ENCODE results near the gene OR8I2. TPM values are rescaled to one million over a fixed set of nuclear protein-coding genes. Genes with fewer than 3 reads are reported as not detected.
"Not testable (repeated sequence)": the region's sequence is repeated elsewhere in the genome, so short reads cannot be mapped to it uniquely, and the experiment has no call there.

OR8I2 gene
- total and polyA plus RNA-seq, 4 donors, result not detected

GRCh38 chr11:56122073-56122472 lies 29.0 kb downstream of the OR8I2 start, which contains the start of gene OR8H3 (continued):
- TF ChIP-seq, protein P1, sequence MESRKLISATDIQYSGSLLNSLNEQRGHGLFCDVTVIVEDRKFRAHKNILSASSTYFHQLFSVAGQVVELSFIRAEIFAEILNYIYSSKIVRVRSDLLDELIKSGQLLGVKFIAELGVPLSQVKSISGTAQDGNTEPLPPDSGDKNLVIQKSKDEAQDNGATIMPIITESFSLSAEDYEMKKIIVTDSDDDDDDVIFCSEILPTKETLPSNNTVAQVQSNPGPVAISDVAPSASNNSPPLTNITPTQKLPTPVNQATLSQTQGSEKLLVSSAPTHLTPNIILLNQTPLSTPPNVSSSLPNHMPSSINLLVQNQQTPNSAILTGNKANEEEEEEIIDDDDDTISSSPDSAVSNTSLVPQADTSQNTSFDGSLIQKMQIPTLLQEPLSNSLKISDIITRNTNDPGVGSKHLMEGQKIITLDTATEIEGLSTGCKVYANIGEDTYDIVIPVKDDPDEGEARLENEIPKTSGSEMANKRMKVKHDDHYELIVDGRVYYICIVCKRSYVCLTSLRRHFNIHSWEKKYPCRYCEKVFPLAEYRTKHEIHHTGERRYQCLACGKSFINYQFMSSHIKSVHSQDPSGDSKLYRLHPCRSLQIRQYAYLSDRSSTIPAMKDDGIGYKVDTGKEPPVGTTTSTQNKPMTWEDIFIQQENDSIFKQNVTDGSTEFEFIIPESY (IDR thresholded peaks at IDR 0.05), result no peak
- TF ChIP-seq NR2F2 (IDR thresholded peaks at IDR 0.05), result no peak

DNA sequence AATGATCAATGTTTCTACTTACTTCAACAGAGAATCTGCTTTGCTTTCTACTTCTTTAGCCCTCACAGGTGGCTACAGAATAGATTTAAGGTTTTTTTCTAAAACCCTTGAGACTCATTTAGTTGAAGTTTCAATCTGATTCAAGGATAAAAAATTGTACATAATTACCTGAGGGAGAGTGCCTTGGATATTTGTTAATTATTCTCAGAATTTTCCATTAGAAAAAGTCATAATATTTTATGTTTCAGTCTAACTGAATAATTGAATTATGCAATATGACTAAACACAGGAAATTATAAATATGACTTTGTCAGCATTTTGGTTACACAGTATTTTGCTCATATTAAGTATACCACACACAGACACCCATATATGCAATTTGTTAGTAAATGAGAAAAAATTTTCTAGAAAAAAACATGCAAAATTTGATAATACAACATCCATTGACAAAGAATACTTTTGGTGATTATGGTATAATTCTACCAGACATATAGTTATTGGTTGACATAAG lies 47.1 kb downstream of the OR8I2 start, which contains the start of gene OR8J3:
OR8J3 (minus strand) TSS at position 51 of the 511 bp plus-strand sequence. CDS start 2,483 bp downstream, outside the sequence.
- H3K9me3 ChIP-seq (ENCODE audit: control insufficient read depth in 4 of 4, low read length in 3 of 4), result no peaks in the 10 kb centered on the region
- no peaks in the 10 kb centered on the region for H3K36me3 ChIP-seq (ENCODE audit: control insufficient read depth in 4 of 4, insufficient read depth in 3 of 4, low read depth in 1 of 4, low read length in 3 of 4)
- no peak within 1 kb of the TSS for H3K27ac ChIP-seq (ENCODE audit: low read depth in 1 of 2, low read length in 2 of 2)
- no peak within 1 kb of the TSS for H3K9ac ChIP-seq (ENCODE audit: low read depth in 1 of 2, low read length in 2 of 2)
- no peaks in the 10 kb centered on the region for H3K4me1 ChIP-seq (ENCODE audit: control insufficient read depth in 4 of 4, insufficient read depth in 4 of 4, low read length in 3 of 4)
- H3K27me3 ChIP-seq (ENCODE audit: control insufficient read depth in 4 of 4, insufficient read depth in 4 of 4, low read length in 3 of 4), result no peaks in the 10 kb centered on the region
- no peak within 1 kb of the TSS for H3K4me3 ChIP-seq (ENCODE audit: low read depth in 1 of 3, low read length in 3 of 3)
- DNase-seq (ENCODE audit: low spot score), result no peak
- TF ChIP-seq, protein P2, sequence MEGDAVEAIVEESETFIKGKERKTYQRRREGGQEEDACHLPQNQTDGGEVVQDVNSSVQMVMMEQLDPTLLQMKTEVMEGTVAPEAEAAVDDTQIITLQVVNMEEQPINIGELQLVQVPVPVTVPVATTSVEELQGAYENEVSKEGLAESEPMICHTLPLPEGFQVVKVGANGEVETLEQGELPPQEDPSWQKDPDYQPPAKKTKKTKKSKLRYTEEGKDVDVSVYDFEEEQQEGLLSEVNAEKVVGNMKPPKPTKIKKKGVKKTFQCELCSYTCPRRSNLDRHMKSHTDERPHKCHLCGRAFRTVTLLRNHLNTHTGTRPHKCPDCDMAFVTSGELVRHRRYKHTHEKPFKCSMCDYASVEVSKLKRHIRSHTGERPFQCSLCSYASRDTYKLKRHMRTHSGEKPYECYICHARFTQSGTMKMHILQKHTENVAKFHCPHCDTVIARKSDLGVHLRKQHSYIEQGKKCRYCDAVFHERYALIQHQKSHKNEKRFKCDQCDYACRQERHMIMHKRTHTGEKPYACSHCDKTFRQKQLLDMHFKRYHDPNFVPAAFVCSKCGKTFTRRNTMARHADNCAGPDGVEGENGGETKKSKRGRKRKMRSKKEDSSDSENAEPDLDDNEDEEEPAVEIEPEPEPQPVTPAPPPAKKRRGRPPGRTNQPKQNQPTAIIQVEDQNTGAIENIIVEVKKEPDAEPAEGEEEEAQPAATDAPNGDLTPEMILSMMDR (IDR thresholded peaks at IDR 0.05; ENCODE audit: low read depth, low read length, missing input control), result no peak
- TF ChIP-seq, protein P1 (IDR thresholded peaks at IDR 0.05), result no peak
- TF ChIP-seq FOXA2 (IDR thresholded peaks at IDR 0.05) (no peak), HNF4A (conservative IDR thresholded peaks at IDR 0.05) (no peak), SP1 (IDR thresholded peaks at IDR 0.05) (no peak), NR2F2 (IDR thresholded peaks at IDR 0.05) (no peak), HNF4G (IDR thresholded peaks at IDR 0.05) (no peak)
- TF ChIP-seq, protein P3, sequence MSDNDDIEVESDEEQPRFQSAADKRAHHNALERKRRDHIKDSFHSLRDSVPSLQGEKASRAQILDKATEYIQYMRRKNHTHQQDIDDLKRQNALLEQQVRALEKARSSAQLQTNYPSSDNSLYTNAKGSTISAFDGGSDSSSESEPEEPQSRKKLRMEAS (IDR thresholded peaks at IDR 0.05), result no peak

- DNase-seq (ENCODE audit: low spot score); H3K27ac ChIP-seq (ENCODE audit: low read depth in 1 of 2, low read length in 2 of 2); H3K9me3 ChIP-seq (ENCODE audit: control insufficient read depth in 4 of 4, low read length in 3 of 4); H3K4me1 ChIP-seq (ENCODE audit: control insufficient read depth in 4 of 4, insufficient read depth in 4 of 4, low read length in 3 of 4); H3K9ac ChIP-seq (ENCODE audit: low read depth in 1 of 2, low read length in 2 of 2); H3K4me3 ChIP-seq (ENCODE audit: low read depth in 1 of 3, low read length in 3 of 3); H3K36me3 ChIP-seq (ENCODE audit: control insufficient read depth in 4 of 4, insufficient read depth in 3 of 4, low read depth in 1 of 4, low read length in 3 of 4); H3K27me3 ChIP-seq (ENCODE audit: control insufficient read depth in 4 of 4, insufficient read depth in 4 of 4, low read length in 3 of 4): not testable (repeated sequence)
- 92% methylated on average over 30 of the region's 30 CpGs for WGBS
These were observed 50.6 kb downstream of the OR8I2 start for GRCh38 chr11:56143681-56144080.

Small RNA genes within 50 kb of the gene (small RNA-seq; reads per million reads assigned to genes)
- gene OR8I4P, result not detected

Other genes with a start within 250 kb of the OR8I2 start
- gene TRIM51, start 210.0 kb upstream of the OR8I2 start, total RNA-seq, result not detected
- not detected for gene TRIM51, start 210.0 kb upstream of the OR8I2 start, polyA plus RNA-seq
- gene OR5W2, start 178.7 kb upstream of the OR8I2 start, total RNA-seq, result not detected
- gene OR5W2, start 178.7 kb upstream of the OR8I2 start, polyA plus RNA-seq, result not detected
- gene OR5I1, start 156.9 kb upstream of the OR8I2 start, total RNA-seq, result not detected
- not detected for gene OR5I1, start 156.9 kb upstream of the OR8I2 start, polyA plus RNA-seq
- not detected for gene OR10AG1, start 123.4 kb upstream of the OR8I2 start, total RNA-seq
- not detected for gene OR10AG1, start 123.4 kb upstream of the OR8I2 start, polyA plus RNA-seq
- not detected for gene OR5F1, start 98.7 kb upstream of the OR8I2 start, total RNA-seq
- not detected for gene OR5F1, start 98.7 kb upstream of the OR8I2 start, polyA plus RNA-seq
- not detected for gene OR5AS1, start 65.7 kb upstream of the OR8I2 start, total RNA-seq
- not detected for gene OR5AS1, start 65.7 kb upstream of the OR8I2 start, polyA plus RNA-seq
- gene OR8H2, start 10.4 kb downstream of the OR8I2 start, total RNA-seq, result not detected
- not detected for gene OR8H2, start 10.4 kb downstream of the OR8I2 start, polyA plus RNA-seq
- not detected for gene OR8H3, start 29.1 kb downstream of the OR8I2 start, total RNA-seq
- not detected for gene OR8H3, start 29.1 kb downstream of the OR8I2 start, polyA plus RNA-seq
- gene OR8J3, start 46.9 kb downstream of the OR8I2 start, total RNA-seq, result not detected
- not detected for gene OR8J3, start 46.9 kb downstream of the OR8I2 start, polyA plus RNA-seq
- not detected for gene OR8K5, start 67.0 kb downstream of the OR8I2 start, total RNA-seq
- not detected for gene OR8K5, start 67.0 kb downstream of the OR8I2 start, polyA plus RNA-seq
- not detected for gene OR5J2, start 83.3 kb downstream of the OR8I2 start, total RNA-seq
- not detected for gene OR5J2, start 83.3 kb downstream of the OR8I2 start, polyA plus RNA-seq
- gene OR5T2, start 140.9 kb downstream of the OR8I2 start, total RNA-seq, result not detected
- not detected for gene OR5T2, start 140.9 kb downstream of the OR8I2 start, polyA plus RNA-seq
- not detected for gene OR5T3, start 158.9 kb downstream of the OR8I2 start, total RNA-seq
- gene OR5T3, start 158.9 kb downstream of the OR8I2 start, polyA plus RNA-seq, result not detected
- gene OR5T1, start 180.8 kb downstream of the OR8I2 start, total RNA-seq, result not detected
- gene OR5T1, start 180.8 kb downstream of the OR8I2 start, polyA plus RNA-seq, result not detected
- not detected for gene OR8H1, start 198.9 kb downstream of the OR8I2 start, total RNA-seq
- not detected for gene OR8H1, start 198.9 kb downstream of the OR8I2 start, polyA plus RNA-seq
- gene OR8K3, start 221.8 kb downstream of the OR8I2 start, total RNA-seq, result not detected
- gene OR8K3, start 221.8 kb downstream of the OR8I2 start, polyA plus RNA-seq, result not detected

All from liver (tissue), 10 donors.